Measurements from ENCODE around the gene FGF9. TPM values are rescaled to one million over a fixed set of nuclear protein-coding genes. Genes with fewer than 3 reads are reported as not detected.
A peak's percentile ranks its signal among the peaks of the same experiment; 100 is the strongest.

FGF9 gene
- total and polyA plus RNA-seq, 2 donors (not counting 1 experiment from before 2014, with no cell fraction given), result 0.13 to 3.0 TPM

DNA sequence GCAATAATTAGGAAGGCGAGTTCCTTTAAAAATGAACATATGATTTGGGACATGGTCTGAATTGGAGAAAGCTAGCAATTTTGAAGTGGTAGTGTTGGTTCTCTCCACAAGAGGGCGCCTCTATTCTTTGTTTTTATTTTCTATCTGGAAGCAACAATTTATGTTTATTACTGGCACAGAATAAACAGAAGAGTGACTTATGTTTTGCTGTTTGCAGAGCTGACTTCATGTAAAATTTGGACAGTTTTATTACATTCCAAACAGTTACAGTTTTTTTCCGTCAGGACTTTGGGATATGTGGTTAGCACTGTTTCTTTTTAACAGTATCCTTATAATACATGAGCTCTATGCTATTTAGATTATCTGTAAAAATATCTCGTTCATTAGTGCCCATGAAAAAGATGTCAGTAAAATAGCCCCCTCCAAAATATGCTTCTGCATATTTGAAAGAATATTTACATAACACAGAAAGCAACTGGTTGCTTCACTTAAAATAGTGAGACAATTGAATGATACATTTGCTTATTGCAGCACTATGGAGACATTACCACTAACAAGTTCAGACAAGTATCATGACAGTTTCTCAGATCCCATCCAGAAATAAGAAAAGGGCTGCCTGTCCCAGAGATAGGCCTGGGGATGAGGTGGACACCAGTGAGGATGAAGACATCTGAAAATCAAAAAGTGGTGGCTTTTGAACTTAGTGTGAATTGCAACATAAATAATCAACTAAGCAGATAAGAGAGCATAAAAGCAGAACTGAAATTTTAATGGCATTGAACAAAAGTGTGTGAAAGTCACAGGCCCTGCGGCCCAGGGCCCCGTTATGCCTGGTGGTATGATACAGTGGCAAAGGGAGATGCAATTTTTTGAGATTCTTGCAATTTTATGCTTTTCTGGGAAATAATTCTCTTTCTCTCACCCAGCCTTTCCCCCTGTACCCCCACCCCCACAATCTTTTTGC is 32.3 kb upstream of the FGF9 start:
- Histone ChIP-seq H3K9me3 (ENCODE audit: control extremely low read depth in 1 of 3, control insufficient read depth in 2 of 3, insufficient read depth in 1 of 3, low read length in 2 of 3) (no peaks in the 10 kb centered on the region), H2AFZ (ENCODE audit: insufficient read depth, low read depth, low read length, poor library complexity, severe bottlenecking) (no peak overlapping the region), H4K20me1 (ENCODE audit: control insufficient read depth, insufficient read depth, low read length, poor library complexity, severe bottlenecking) (no peaks in the 10 kb centered on the region), H3K79me2 (ENCODE audit: control insufficient read depth, insufficient read depth, low read length) (no peaks in the 10 kb centered on the region), H3K4me2 (replicated peaks; ENCODE audit: low read depth, low read length, poor library complexity, severe bottlenecking) (no peak overlapping the region), H3K27me3 (replicated peaks in 1 of 4; ENCODE audit: control extremely low read depth in 1 of 4, control insufficient read depth in 3 of 4, insufficient read depth in 4 of 4, low read length in 3 of 4) (peaks cover 0 to 8% (median 0%) of the 10 kb centered on the region in 4 experiments), H3K27ac (ENCODE audit: low read length in 2 of 2) (no peak overlapping the region), H3K4me3 (ENCODE audit: control extremely low read depth in 1 of 5, extremely low read depth in 1 of 5, insufficient read depth in 1 of 5, low read depth in 2 of 5, low read length in 4 of 5) (no peak overlapping the region), H3K36me3 (replicated peaks in 1 of 2; ENCODE audit: control extremely low read depth in 1 of 2, control insufficient read depth in 1 of 2, extremely low read depth in 1 of 2, insufficient read depth in 2 of 2, low read length in 1 of 2) (no peaks in the 10 kb centered on the region), H3K9ac (ENCODE audit: low read length) (no peak overlapping the region), H3K4me1 (ENCODE audit: control insufficient read depth in 2 of 2, insufficient read depth in 2 of 2, low read length in 2 of 2) (no peaks in the 10 kb centered on the region)
- no peak overlapping the region for H3K27ac Mint-ChIP-seq
- WGBS (ENCODE audit: insufficient coverage), result no CpG with 5 or more reads among the region's 6 CpGs
- TF ChIP-seq, protein P1, sequence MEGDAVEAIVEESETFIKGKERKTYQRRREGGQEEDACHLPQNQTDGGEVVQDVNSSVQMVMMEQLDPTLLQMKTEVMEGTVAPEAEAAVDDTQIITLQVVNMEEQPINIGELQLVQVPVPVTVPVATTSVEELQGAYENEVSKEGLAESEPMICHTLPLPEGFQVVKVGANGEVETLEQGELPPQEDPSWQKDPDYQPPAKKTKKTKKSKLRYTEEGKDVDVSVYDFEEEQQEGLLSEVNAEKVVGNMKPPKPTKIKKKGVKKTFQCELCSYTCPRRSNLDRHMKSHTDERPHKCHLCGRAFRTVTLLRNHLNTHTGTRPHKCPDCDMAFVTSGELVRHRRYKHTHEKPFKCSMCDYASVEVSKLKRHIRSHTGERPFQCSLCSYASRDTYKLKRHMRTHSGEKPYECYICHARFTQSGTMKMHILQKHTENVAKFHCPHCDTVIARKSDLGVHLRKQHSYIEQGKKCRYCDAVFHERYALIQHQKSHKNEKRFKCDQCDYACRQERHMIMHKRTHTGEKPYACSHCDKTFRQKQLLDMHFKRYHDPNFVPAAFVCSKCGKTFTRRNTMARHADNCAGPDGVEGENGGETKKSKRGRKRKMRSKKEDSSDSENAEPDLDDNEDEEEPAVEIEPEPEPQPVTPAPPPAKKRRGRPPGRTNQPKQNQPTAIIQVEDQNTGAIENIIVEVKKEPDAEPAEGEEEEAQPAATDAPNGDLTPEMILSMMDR (IDR thresholded peaks at IDR 0.05), result peak; percentile 90
- TF ChIP-seq EZH2 (IDR thresholded peaks at IDR 0.05; ENCODE audit: borderline replicate concordance, insufficient read depth, low read depth, low read length, poor library complexity, severe bottlenecking), result no peak
- peaks cover 6% of the 10 kb centered on the region for H3K27me3 Mint-ChIP-seq
- no peak for ATAC-seq (ENCODE audit: low read depth)
- no peak overlapping the region for H3K4me3 Mint-ChIP-seq
- no peaks in the 10 kb centered on the region for H3K9me3 Mint-ChIP-seq (ENCODE audit: insufficient read depth)
- CTCF ChIA-PET, result interaction anchor here (0.6 to 7.2 kb wide), 44 partner anchors 8 to 1382 kb away, joined by 3 to 70 read pairs (median 4); partner anchors contain the start of genes FGF9 and MICU2
- intact Hi-C loops (cut with micrococcal nuclease), result loop anchor here (1.0 to 5.0 kb wide), 6 partner anchors 32 to 1159 kb away; partner anchors contain the start of gene FGF9
- DNase-seq, result peak; percentile 57
- POLR2A ChIA-PET, result interaction anchor here (0.5 kb wide), 1 partner anchor 12 kb away, joined by 4 read pairs; no protein-coding TSS in a partner anchor
- peaks cover 2% of the 10 kb centered on the region for H3K4me1 Mint-ChIP-seq
